Neural cell (in vitro differentiated cells): Measurements from ENCODE around the gene NELL2.

ENCODE experiments used
- CTCF ChIP-seq: fragments of 450-650 bp; IDR thresholded peaks from 2 replicates; pipeline ENCODE4 v1.5.1; 2014; ENCODE audit warnings: antibody characterized with exemption, mild to moderate bottlenecking, moderate library complexity; ENCODE audit not compliant: poor library complexity, severe bottlenecking
- EP300 ChIP-seq: fragments of 450-650 bp; conservative IDR thresholded peaks from 2 replicates; pipeline ENCODE4 v1.6.1; 2014; ENCODE audit warnings: antibody characterized with exemption, mild to moderate bottlenecking, moderate library complexity; ENCODE audit not compliant: poor library complexity, severe bottlenecking
- EZH2 ChIP-seq: fragments of 200-600, 300-800 bp; shearing (Covaris generic), sonication (generic); IDR thresholded peaks from 2 replicates; pipeline ENCODE4 v1.6.1; 2014; ENCODE audit warnings: antibody characterized with exemption, low read length, borderline replicate concordance, mild to moderate bottlenecking; ENCODE audit not compliant: insufficient read depth, poor library complexity, severe bottlenecking
- REST ChIP-seq: IDR thresholded peaks from 2 replicates; pipeline ENCODE4 v1.6.1; 2012; ENCODE audit warnings: borderline replicate concordance

- TF ChIP-seq EZH2 (no peak), CTCF (no peak), REST (no peak), EP300 (no peak)
These were observed 198.4 kb downstream of the NELL2 start for GRCh38 chr12:44677724-44678123.
